Activated T-helper 1 cell treated with anti-CD3 and anti-CD28 coated beads, Interleukin-12 subunit alpha, Interleukin-12 subunit beta, Interleukin-2, Interleukin-4 antibody, amounts not matched to agents 30 ng/mL and 10 ng/mL and 1 ng/mL, durations not matched to agents 14 hours and 24 hours and 36 hours (primary cell): ENCODE results near the gene MME. TPM values are rescaled to one million over a fixed set of nuclear protein-coding genes. Genes with fewer than 3 reads are reported as not detected.

Source experiments
- DNase-seq: peaks from one replicate; pipeline ENCODE4 v3.0.0; 2021; ENCODE audit warnings: low spot score
- H3K27ac Mint-ChIP-seq: one replicate; pipeline ENCODE4 v1.8.0; 2021; ENCODE audit warnings: mild to moderate bottlenecking, mixed read lengths
- H3K27me3 Mint-ChIP-seq: one replicate; pipeline ENCODE4 v1.8.0; 2022; ENCODE audit warnings: mild to moderate bottlenecking, moderate library complexity, mixed read lengths; ENCODE audit not compliant: insufficient read depth
- H3K36me3 Mint-ChIP-seq: one replicate; pipeline ENCODE4 v1.8.0; 2021; ENCODE audit warnings: low read depth, mixed read lengths
- H3K4me1 Mint-ChIP-seq: one replicate; pipeline ENCODE4 v1.8.0; 2021; ENCODE audit warnings: low read depth, mixed read lengths
- H3K4me3 Mint-ChIP-seq: one replicate; pipeline ENCODE4 v1.8.0; 2021; ENCODE audit warnings: mild to moderate bottlenecking, moderate library complexity, mixed read lengths
- H3K9me3 Mint-ChIP-seq: one replicate; pipeline ENCODE4 v1.8.0; 2021; ENCODE audit warnings: mixed read lengths
- intact Hi-C: fragments of 100-400 bp; cut with micrococcal nuclease; formaldehyde crosslinking; loops from one replicate; pipeline ENCODE4 v1.15.1; 2024
- total RNA-seq: library from RNA; stranded (reverse); gene quantifications from 2 replicates; pipeline ENCODE4 v1.2.3, GENCODE V29; 2022

MME gene
- total RNA-seq: not detected in 2 replicates

- Mint-ChIP-seq H3K4me3 (no peak within 1 kb of the TSS), H3K27me3 (peaks cover 26% of the 10 kb centered on the region), H3K9me3 (no peaks in the 10 kb centered on the region), H3K36me3 (no peaks in the 10 kb centered on the region), H3K27ac (no peak within 1 kb of the TSS), H3K4me1 (peaks cover 5% of the 10 kb centered on the region)
- no peak for DNase-seq
- intact Hi-C loops: no loop called here
Observed at GRCh38 chr3:155079746-155080487, at the start of gene MME. Gene MME, plus strand, starts transcription at chr3:155080319. Its CDS starts 3,849 bp downstream, at chr3:155084168.

GRCh38 chr3:155031186-155031585, 48.9 kb upstream of the MME start:
- H3K27me3 Mint-ChIP-seq: no peaks in the 10 kb centered on the region
- H3K4me3 Mint-ChIP-seq: no peak overlapping the region
- H3K9me3 Mint-ChIP-seq: no peaks in the 10 kb centered on the region
- DNase-seq: no peak
- H3K27ac Mint-ChIP-seq: no peak overlapping the region
- intact Hi-C loops: no loop called here
- H3K4me1 Mint-ChIP-seq: no peaks in the 10 kb centered on the region
- H3K36me3 Mint-ChIP-seq: no peaks in the 10 kb centered on the region

- intact Hi-C loops: no loop called here
- no peak for DNase-seq
- Mint-ChIP-seq H3K27me3 (no peaks in the 10 kb centered on the region), H3K27ac (no peak overlapping the region), H3K9me3 (no peaks in the 10 kb centered on the region), H3K4me3 (no peak overlapping the region), H3K4me1 (no peaks in the 10 kb centered on the region), H3K36me3 (no peaks in the 10 kb centered on the region)
Observed at GRCh38 chr3:155032918-155033317, 47.2 kb upstream of the MME start.

GRCh38 chr3:155034786-155035185, 45.3 kb upstream of the MME start:
- Mint-ChIP-seq H3K36me3 (no peaks in the 10 kb centered on the region), H3K27ac (no peak overlapping the region), H3K27me3 (no peaks in the 10 kb centered on the region), H3K9me3 (no peaks in the 10 kb centered on the region), H3K4me1 (no peaks in the 10 kb centered on the region), H3K4me3 (no peak overlapping the region)
- DNase-seq: no peak
- intact Hi-C loops: no loop called here

GRCh38 chr3:155035553-155035952, 44.6 kb upstream of the MME start:
- no peak overlapping the region for H3K4me3 Mint-ChIP-seq
- no peaks in the 10 kb centered on the region for H3K27me3 Mint-ChIP-seq
- no peaks in the 10 kb centered on the region for H3K4me1 Mint-ChIP-seq
- no peak for DNase-seq
- intact Hi-C loops: no loop called here
- no peaks in the 10 kb centered on the region for H3K9me3 Mint-ChIP-seq
- H3K36me3 Mint-ChIP-seq: no peaks in the 10 kb centered on the region
- no peak overlapping the region for H3K27ac Mint-ChIP-seq

- intact Hi-C loops: no loop called here
- Mint-ChIP-seq H3K9me3 (no peaks in the 10 kb centered on the region), H3K27ac (no peak overlapping the region), H3K36me3 (no peaks in the 10 kb centered on the region), H3K4me3 (no peak overlapping the region), H3K27me3 (no peaks in the 10 kb centered on the region), H3K4me1 (no peaks in the 10 kb centered on the region)
- no peak for DNase-seq
Observed at GRCh38 chr3:155037508-155038202, 42.5 kb upstream of the MME start.

GRCh38 chr3:155038203-155038554, 41.9 kb upstream of the MME start:
- Mint-ChIP-seq H3K27me3 (no peaks in the 10 kb centered on the region), H3K4me3 (no peak overlapping the region), H3K9me3 (no peaks in the 10 kb centered on the region), H3K4me1 (no peaks in the 10 kb centered on the region), H3K36me3 (no peaks in the 10 kb centered on the region), H3K27ac (no peak overlapping the region)
- no peak for DNase-seq
- intact Hi-C loops: no loop called here

- no peak overlapping the region for H3K27ac Mint-ChIP-seq
- no peaks in the 10 kb centered on the region for H3K36me3 Mint-ChIP-seq
- H3K4me1 Mint-ChIP-seq: no peaks in the 10 kb centered on the region
- intact Hi-C loops: no loop called here
- DNase-seq: no peak
- H3K4me3 Mint-ChIP-seq: no peak overlapping the region
- no peaks in the 10 kb centered on the region for H3K27me3 Mint-ChIP-seq
- H3K9me3 Mint-ChIP-seq: peaks cover 8% of the 10 kb centered on the region
Observed at GRCh38 chr3:155046935-155047334, 33.2 kb upstream of the MME start.

GRCh38 chr3:155047672-155048071, 32.4 kb upstream of the MME start:
- H3K4me3 Mint-ChIP-seq: no peak overlapping the region
- peaks cover 10% of the 10 kb centered on the region for H3K9me3 Mint-ChIP-seq
- no peak overlapping the region for H3K27ac Mint-ChIP-seq
- no peaks in the 10 kb centered on the region for H3K36me3 Mint-ChIP-seq
- no peak for DNase-seq
- H3K4me1 Mint-ChIP-seq: no peaks in the 10 kb centered on the region
- intact Hi-C loops: no loop called here
- H3K27me3 Mint-ChIP-seq: no peaks in the 10 kb centered on the region

- Mint-ChIP-seq H3K9me3 (peaks cover 24% of the 10 kb centered on the region), H3K4me1 (no peaks in the 10 kb centered on the region), H3K4me3 (no peak overlapping the region), H3K27me3 (no peaks in the 10 kb centered on the region), H3K36me3 (no peaks in the 10 kb centered on the region), H3K27ac (no peak overlapping the region)
- DNase-seq: no peak
- intact Hi-C loops: no loop called here
Observed at GRCh38 chr3:155049959-155050358, 30.2 kb upstream of the MME start.

GRCh38 chr3:155052470-155052869, 27.6 kb upstream of the MME start:
- H3K27me3 Mint-ChIP-seq: no peaks in the 10 kb centered on the region

GRCh38 chr3:155053756-155054155, 26.4 kb upstream of the MME start:
- DNase-seq: no peak
- Mint-ChIP-seq H3K36me3 (no peaks in the 10 kb centered on the region), H3K4me3 (no peak overlapping the region), H3K27me3 (no peaks in the 10 kb centered on the region), H3K27ac (no peak overlapping the region), H3K9me3 (peaks cover 24% of the 10 kb centered on the region), H3K4me1 (no peaks in the 10 kb centered on the region)
- intact Hi-C loops: no loop called here

More at GRCh38 chr3:155052470-155052869, 27.6 kb upstream of the MME start:
- no peak for DNase-seq
- peaks cover 24% of the 10 kb centered on the region for H3K9me3 Mint-ChIP-seq
- H3K4me1 Mint-ChIP-seq: no peaks in the 10 kb centered on the region
- no peaks in the 10 kb centered on the region for H3K36me3 Mint-ChIP-seq
- intact Hi-C loops: no loop called here
- H3K4me3 Mint-ChIP-seq: no peak overlapping the region
- no peak overlapping the region for H3K27ac Mint-ChIP-seq

- Mint-ChIP-seq H3K4me3 (no peak overlapping the region), H3K27ac (no peak overlapping the region), H3K4me1 (no peaks in the 10 kb centered on the region), H3K9me3 (peaks cover 3% of the 10 kb centered on the region), H3K27me3 (no peaks in the 10 kb centered on the region), H3K36me3 (no peaks in the 10 kb centered on the region)
- intact Hi-C loops: no loop called here
- DNase-seq: no peak
Observed at GRCh38 chr3:155064920-155065319, 15.2 kb upstream of the MME start.
